ENCODE data around the gene LGALS3BP. TPM values are rescaled to one million over a fixed set of nuclear protein-coding genes. Genes with fewer than 3 reads are reported as not detected.
"Not testable (repeated sequence)": the region's sequence is repeated elsewhere in the genome, so short reads cannot be mapped to it uniquely, and the experiment has no call there.

LGALS3BP gene
- total and polyA plus RNA-seq, 4 donors, result 70.7 to 174 (median 133) TPM

- Histone ChIP-seq H3K27me3 (ENCODE audit: control insufficient read depth in 1 of 2, insufficient read depth in 2 of 2, low read length in 1 of 2) (no peaks in the 10 kb centered on the region), H3K4me3 (ENCODE audit: low read length in 2 of 2) (no peak overlapping the region), H3K36me3 (ENCODE audit: control insufficient read depth in 1 of 2, insufficient read depth in 2 of 2, low read length in 1 of 2) (no peaks in the 10 kb centered on the region), H3K9me3 (ENCODE audit: control insufficient read depth, low read length) (peaks cover 8% of the 10 kb centered on the region), H3K4me1 (ENCODE audit: control insufficient read depth in 1 of 2, insufficient read depth in 2 of 2, low read length in 2 of 2) (no peaks in the 10 kb centered on the region), H3K27ac (ENCODE audit: low read depth in 1 of 2, low read length in 2 of 2) (no peak overlapping the region)
- DNase-seq (no peak), ATAC-seq (ENCODE audit: low FRiP score) (no peak)
- intact Hi-C loops (cut with DNase I), result no loop called here
- WGBS, 2 donors, result 85 to 87% methylated on average over 7 to 8 of the region's 8 CpGs
Measured at GRCh38 chr17:78946631-78947030, 33.1 kb downstream of the LGALS3BP start.

- Histone ChIP-seq H3K36me3 (ENCODE audit: control insufficient read depth in 1 of 2, insufficient read depth in 2 of 2, low read length in 1 of 2) (no peaks in the 10 kb centered on the region), H3K4me3 (ENCODE audit: low read length in 2 of 2) (no peak overlapping the region), H3K27me3 (ENCODE audit: control insufficient read depth in 1 of 2, insufficient read depth in 2 of 2, low read length in 1 of 2) (no peaks in the 10 kb centered on the region), H3K9me3 (ENCODE audit: control insufficient read depth, low read length) (peaks cover 6% of the 10 kb centered on the region), H3K4me1 (ENCODE audit: control insufficient read depth in 1 of 2, insufficient read depth in 2 of 2, low read length in 2 of 2) (no peaks in the 10 kb centered on the region), H3K27ac (ENCODE audit: low read depth in 1 of 2, low read length in 2 of 2) (no peak overlapping the region)
- DNase-seq (no peak), ATAC-seq (ENCODE audit: low FRiP score) (no peak)
- whole genome bisulfite sequencing, 2 donors, result 90 to 93% methylated on average over 7 of the region's 7 CpGs
- intact Hi-C loops (cut with DNase I), result no loop called here
Measured at GRCh38 chr17:78946131-78946530, 33.6 kb downstream of the LGALS3BP start.

- H3K27ac ChIP-seq (ENCODE audit: low read depth in 1 of 2, low read length in 2 of 2); DNase-seq; intact Hi-C loops (cut with DNase I); H3K36me3 ChIP-seq (ENCODE audit: control insufficient read depth in 1 of 2, insufficient read depth in 2 of 2, low read length in 1 of 2); H3K9me3 ChIP-seq (ENCODE audit: control insufficient read depth, low read length); ATAC-seq (ENCODE audit: low FRiP score); H3K4me1 ChIP-seq (ENCODE audit: control insufficient read depth in 1 of 2, insufficient read depth in 2 of 2, low read length in 2 of 2); H3K4me3 ChIP-seq (ENCODE audit: low read length in 2 of 2); H3K27me3 ChIP-seq (ENCODE audit: control insufficient read depth in 1 of 2, insufficient read depth in 2 of 2, low read length in 1 of 2): not testable (repeated sequence)
- 83 to 88% methylated on average over 12 of the region's 12 CpGs for WGBS, 2 donors
Measured at GRCh38 chr17:78945455-78945854, 34.3 kb downstream of the LGALS3BP start.

- Histone ChIP-seq H3K27me3 (ENCODE audit: control insufficient read depth in 1 of 2, insufficient read depth in 2 of 2, low read length in 1 of 2) (no peaks in the 10 kb centered on the region), H3K36me3 (ENCODE audit: control insufficient read depth in 1 of 2, insufficient read depth in 2 of 2, low read length in 1 of 2) (no peaks in the 10 kb centered on the region), H3K9me3 (ENCODE audit: control insufficient read depth, low read length) (no peaks in the 10 kb centered on the region), H3K4me1 (ENCODE audit: control insufficient read depth in 1 of 2, insufficient read depth in 2 of 2, low read length in 2 of 2) (no peaks in the 10 kb centered on the region), H3K27ac (ENCODE audit: low read depth in 1 of 2, low read length in 2 of 2) (no peak overlapping the region), H3K4me3 (ENCODE audit: low read length in 2 of 2) (no peak overlapping the region)
- no peak for DNase-seq
- ATAC-seq (ENCODE audit: low FRiP score), result no peak
- 58 to 64% methylated on average over 10 of the region's 10 CpGs for WGBS, 2 donors
- intact Hi-C loops (cut with DNase I), result no loop called here
Measured at GRCh38 chr17:78944956-78945355, 34.8 kb downstream of the LGALS3BP start.

DNA sequence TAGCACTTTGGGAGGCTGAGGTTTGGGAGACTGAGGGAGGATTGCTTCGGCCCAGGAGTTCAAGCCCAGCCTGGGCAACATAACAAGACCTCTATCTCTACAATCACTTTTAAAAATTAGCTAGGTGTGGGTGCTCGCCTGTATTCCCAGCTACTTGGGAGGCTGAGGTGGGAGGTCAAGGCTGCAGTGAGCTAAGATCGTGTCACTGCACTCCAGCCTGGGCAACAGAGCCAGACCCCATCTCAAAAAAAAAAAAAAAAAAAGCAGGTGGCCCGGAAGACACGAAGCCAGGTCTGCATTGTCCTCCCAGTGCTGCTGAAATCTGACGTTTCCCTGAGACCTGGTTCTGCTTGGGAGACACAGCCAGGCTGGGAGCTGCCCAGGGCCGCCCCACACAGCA lies 35.7 kb downstream of the LGALS3BP start:
- Histone ChIP-seq H3K27ac (ENCODE audit: low read depth in 1 of 2, low read length in 2 of 2) (no peak overlapping the region), H3K4me3 (ENCODE audit: low read length in 2 of 2) (no peak overlapping the region), H3K4me1 (ENCODE audit: control insufficient read depth in 1 of 2, insufficient read depth in 2 of 2, low read length in 2 of 2) (no peaks in the 10 kb centered on the region), H3K36me3 (ENCODE audit: control insufficient read depth in 1 of 2, insufficient read depth in 2 of 2, low read length in 1 of 2) (no peaks in the 10 kb centered on the region), H3K27me3 (ENCODE audit: control insufficient read depth in 1 of 2, insufficient read depth in 2 of 2, low read length in 1 of 2) (no peaks in the 10 kb centered on the region), H3K9me3 (ENCODE audit: control insufficient read depth, low read length) (no peaks in the 10 kb centered on the region)
- WGBS, 2 donors, result 94 to 95% methylated on average over 7 of the region's 7 CpGs
- DNase-seq (no peak), ATAC-seq (ENCODE audit: low FRiP score) (no peak)
- intact Hi-C loops (cut with DNase I), result no loop called here

- H3K4me3 ChIP-seq (ENCODE audit: low read length in 2 of 2), result no peak overlapping the region
- no peaks in the 10 kb centered on the region for H3K4me1 ChIP-seq (ENCODE audit: control insufficient read depth in 1 of 2, insufficient read depth in 2 of 2, low read length in 2 of 2)
- ATAC-seq (ENCODE audit: low FRiP score), result no peak
Measured at GRCh38 chr17:78940708-78941107, 39.0 kb downstream of the LGALS3BP start.

DNA sequence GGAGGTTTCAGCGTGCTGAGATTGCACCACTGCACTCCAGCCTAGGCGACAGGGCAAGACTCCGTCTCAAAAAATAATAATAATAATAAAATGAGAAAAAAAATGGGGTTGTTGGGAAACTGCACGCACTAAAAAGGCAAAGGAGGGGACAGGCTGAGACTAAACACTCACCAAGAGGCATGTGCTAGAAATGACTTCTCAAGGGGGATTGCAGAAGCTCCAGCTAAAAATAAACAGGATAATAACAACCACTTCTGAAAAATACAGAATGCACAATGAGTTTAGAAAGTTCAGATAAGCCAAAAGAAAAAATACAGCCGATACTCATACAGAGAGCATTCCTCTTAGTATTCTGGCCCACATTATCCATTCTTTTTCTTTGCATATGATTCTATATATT lies 39.5 kb downstream of the LGALS3BP start:
- Histone ChIP-seq H3K9me3 (ENCODE audit: control insufficient read depth, low read length) (no peaks in the 10 kb centered on the region), H3K36me3 (ENCODE audit: control insufficient read depth in 1 of 2, insufficient read depth in 2 of 2, low read length in 1 of 2) (no peaks in the 10 kb centered on the region), H3K27me3 (ENCODE audit: control insufficient read depth in 1 of 2, insufficient read depth in 2 of 2, low read length in 1 of 2) (no peaks in the 10 kb centered on the region), H3K27ac (ENCODE audit: low read depth in 1 of 2, low read length in 2 of 2) (no peak overlapping the region), H3K4me1 (ENCODE audit: control insufficient read depth in 1 of 2, insufficient read depth in 2 of 2, low read length in 2 of 2) (no peaks in the 10 kb centered on the region), H3K4me3 (ENCODE audit: low read length in 2 of 2) (no peak overlapping the region)
- ATAC-seq (ENCODE audit: low FRiP score) (no peak), DNase-seq (no peak)
- intact Hi-C loops (cut with DNase I), result no loop called here
- WGBS, 2 donors, result 82 to 90% methylated on average over 5 of the region's 5 CpGs

More at GRCh38 chr17:78940708-78941107, 39.0 kb downstream of the LGALS3BP start:
- intact Hi-C loops (cut with DNase I), result no loop called here
- H3K36me3 ChIP-seq (ENCODE audit: control insufficient read depth in 1 of 2, insufficient read depth in 2 of 2, low read length in 1 of 2), result no peaks in the 10 kb centered on the region
- 85 to 92% methylated on average over 6 of the region's 6 CpGs for WGBS, 2 donors
- no peak overlapping the region for H3K27ac ChIP-seq (ENCODE audit: low read depth in 1 of 2, low read length in 2 of 2)
- no peaks in the 10 kb centered on the region for H3K27me3 ChIP-seq (ENCODE audit: control insufficient read depth in 1 of 2, insufficient read depth in 2 of 2, low read length in 1 of 2)
- H3K9me3 ChIP-seq (ENCODE audit: control insufficient read depth, low read length), result no peaks in the 10 kb centered on the region
- DNase-seq, result no peak

DNA sequence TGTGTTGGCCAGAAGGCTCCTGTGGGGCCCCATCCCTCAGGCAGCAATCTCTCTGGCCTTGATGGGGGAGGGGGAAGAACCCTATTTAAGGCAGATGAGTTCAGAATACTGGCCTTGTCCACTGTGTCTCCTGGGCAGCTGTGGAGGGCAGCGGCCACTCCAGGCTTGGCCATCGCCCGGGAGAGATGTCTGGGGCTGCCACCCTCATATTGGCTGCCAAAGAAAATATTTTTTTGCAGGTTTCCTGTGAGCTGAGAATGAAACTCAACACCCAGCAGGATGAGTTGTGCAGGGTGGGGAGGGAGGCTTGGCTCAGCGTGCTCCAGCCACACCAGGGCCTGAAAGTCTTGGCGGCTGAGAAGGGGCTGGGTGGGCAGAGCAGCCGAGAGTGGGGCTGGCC lies 40.1 kb downstream of the LGALS3BP start:
- ATAC-seq (ENCODE audit: low FRiP score) (no peak), DNase-seq (no peak)
- no peaks in the 10 kb centered on the region for H3K27me3 ChIP-seq (ENCODE audit: control insufficient read depth in 1 of 2, insufficient read depth in 2 of 2, low read length in 1 of 2)
- no peaks in the 10 kb centered on the region for H3K4me1 ChIP-seq (ENCODE audit: control insufficient read depth in 1 of 2, insufficient read depth in 2 of 2, low read length in 2 of 2)
- intact Hi-C loops (cut with DNase I), result loop anchor here in 1 of 2 donors (5.0 kb wide), 2 partner anchors 33 to 72 kb away; no protein-coding TSS in a partner anchor
- H3K4me3 ChIP-seq (ENCODE audit: low read length in 2 of 2), result no peak overlapping the region
- H3K27ac ChIP-seq (ENCODE audit: low read depth in 1 of 2, low read length in 2 of 2), result no peak overlapping the region
- H3K36me3 ChIP-seq (ENCODE audit: control insufficient read depth in 1 of 2, insufficient read depth in 2 of 2, low read length in 1 of 2), result no peaks in the 10 kb centered on the region
- WGBS, 2 donors, result 1 to 9% methylated on average over 6 of the region's 6 CpGs
- H3K9me3 ChIP-seq (ENCODE audit: control insufficient read depth, low read length), result no peaks in the 10 kb centered on the region

DNA sequence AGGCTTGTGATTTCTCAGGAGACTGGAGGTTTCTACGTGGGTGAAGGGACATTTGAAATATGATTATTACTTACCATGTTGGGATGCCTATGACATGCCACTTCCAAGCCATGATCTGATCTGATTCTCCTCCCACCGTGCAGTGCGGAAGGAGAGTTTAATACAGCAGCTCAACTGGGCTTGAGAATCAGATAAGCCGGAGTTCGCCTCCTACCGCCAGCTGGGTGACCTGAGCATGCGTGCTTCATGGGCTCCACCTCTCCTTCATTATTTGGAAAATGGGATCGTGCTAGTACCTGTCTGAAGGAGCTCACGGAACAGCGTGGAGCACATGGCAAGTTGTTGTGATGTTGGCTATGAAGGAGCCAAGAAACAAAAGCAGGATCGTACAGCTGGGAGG lies 42.2 kb downstream of the LGALS3BP start:
- Histone ChIP-seq H3K36me3 (ENCODE audit: control insufficient read depth in 1 of 2, insufficient read depth in 2 of 2, low read length in 1 of 2) (no peaks in the 10 kb centered on the region), H3K9me3 (ENCODE audit: control insufficient read depth, low read length) (no peaks in the 10 kb centered on the region), H3K4me1 (ENCODE audit: control insufficient read depth in 1 of 2, insufficient read depth in 2 of 2, low read length in 2 of 2) (no peaks in the 10 kb centered on the region), H3K27ac (ENCODE audit: low read depth in 1 of 2, low read length in 2 of 2) (no peak overlapping the region), H3K27me3 (ENCODE audit: control insufficient read depth in 1 of 2, insufficient read depth in 2 of 2, low read length in 1 of 2) (no peaks in the 10 kb centered on the region), H3K4me3 (ENCODE audit: low read length in 2 of 2) (no peak overlapping the region)
- intact Hi-C loops (cut with DNase I), result loop anchor here in 1 of 2 donors (5.0 kb wide), 2 partner anchors 35 to 70 kb away; no protein-coding TSS in a partner anchor
- DNase-seq, result no peak
- no peak for ATAC-seq (ENCODE audit: low FRiP score)
- WGBS, 2 donors, result 86 to 87% methylated on average over 11 of the region's 11 CpGs

Data from aorta (tissue), 5 donors.